OCI-LY7 (cell line): ENCODE results near the gene NHERF2.

Experiments
- CTCF ChIP-seq: fragments of 200-600 bp; sonication (generic); conservative IDR thresholded peaks from 2 replicates; pipeline ENCODE4 v1.5.1; 2014; ENCODE audit warnings: mild to moderate bottlenecking, antibody characterized with exemption, low read length, moderate library complexity, mixed read lengths
- EZH2phosphoT487 ChIP-seq: fragments of 200-600 bp; sonication (generic); IDR thresholded peaks from 2 replicates; pipeline ENCODE4 v1.6.1; 2018; ENCODE audit warnings: low read depth, borderline replicate concordance, mild to moderate bottlenecking, mixed run types, antibody characterized with exemption, low read length, moderate library complexity, mixed read lengths

- TF ChIP-seq CTCF = no peak
- no peak for TF ChIP-seq EZH2phosphoT487
Observed at GRCh38 chr16:2008009-2008526, 18.6 kb upstream of the NHERF2 start.
